NK-92 treated with Interleukin-12 subunit alpha and Interleukin-12 subunit beta, amount 100 ng/mL, for 24 hours (cell line): Measurements from ENCODE around the gene TTBK2.
A peak's percentile ranks its signal among the peaks of the same experiment; 100 is the strongest.

Source experiments
- DNase-seq: peaks from one replicate; lab custom pipeline; 2025; lab: John Stamatoyannopoulos, UW

The TTBK2 gene

DNA sequence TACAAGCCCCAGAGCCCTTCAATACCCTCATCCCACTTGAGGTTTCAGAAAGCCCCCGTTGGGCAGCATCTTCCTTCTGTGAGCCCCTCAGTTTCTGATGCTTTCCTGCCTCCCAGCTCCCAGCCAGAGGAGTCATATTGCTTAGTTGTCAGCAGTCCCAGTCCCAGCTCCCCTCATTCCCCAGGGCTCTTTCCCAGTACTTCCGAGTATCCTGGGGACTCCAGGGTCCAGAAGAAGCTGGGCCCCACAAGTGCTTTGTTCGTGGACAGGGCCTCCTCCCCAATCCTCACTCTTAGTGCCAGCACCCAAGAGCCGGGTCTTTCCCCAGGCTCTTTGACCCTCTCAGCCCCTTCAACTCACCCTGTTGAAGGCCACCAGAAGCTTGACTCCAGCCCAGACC, 227.6 kb downstream of the TTBK2 start:
- DNase-seq, result no peak

DNA sequence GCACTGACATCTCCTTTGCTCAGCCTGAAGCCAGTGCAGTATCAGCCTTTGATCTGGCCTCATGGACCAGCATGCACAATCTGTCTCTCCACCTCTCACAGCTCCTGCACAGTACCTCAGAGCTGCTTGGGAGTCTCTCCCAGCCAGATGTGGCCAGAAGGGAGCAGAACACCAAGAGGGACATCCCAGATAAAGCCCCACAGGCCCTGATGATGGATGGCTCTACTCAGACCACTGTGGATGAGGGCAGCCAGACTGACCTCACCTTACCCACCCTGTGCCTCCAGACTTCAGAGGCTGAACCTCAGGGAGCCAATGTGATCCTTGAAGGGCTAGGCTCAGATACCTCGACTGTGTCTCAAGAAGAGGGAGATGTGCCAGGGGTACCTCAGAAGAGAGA, 228.0 kb downstream of the TTBK2 start:
- DNase-seq, result no peak

DNA sequence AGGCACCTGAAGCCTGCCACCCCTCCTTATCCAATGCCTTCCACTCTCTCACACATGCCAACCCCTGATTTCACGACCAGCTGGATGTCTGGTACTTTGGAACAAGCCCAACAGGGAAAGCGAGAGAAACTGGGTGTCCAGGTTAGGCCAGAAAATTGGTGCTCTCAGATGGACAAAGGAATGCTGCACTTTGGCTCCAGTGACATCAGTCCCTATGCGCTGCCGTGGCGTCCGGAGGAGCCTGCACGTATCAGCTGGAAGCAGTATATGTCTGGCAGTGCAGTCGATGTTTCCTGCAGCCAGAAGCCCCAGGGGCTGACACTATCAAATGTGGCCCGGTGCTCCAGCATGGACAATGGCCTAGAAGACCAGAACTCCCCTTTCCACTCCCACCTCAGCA, 228.8 kb downstream of the TTBK2 start:
- no peak for DNase-seq

- peak; percentile 34 for DNase-seq
Measured at GRCh38 chr15:42691308-42691707, 229.3 kb downstream of the TTBK2 start.
